A673 (cell line): ENCODE results near the gene OR52N1.

ENCODE experiments used
- CTCF ChIP-seq: fragments of 300-800, 200-600 bp; sonication (generic); conservative IDR thresholded peaks from 2 replicates; pipeline ENCODE4 v1.5.1; 2017; ENCODE audit warnings: low read depth, mild to moderate bottlenecking, antibody characterized with exemption, low read length, moderate library complexity, mixed read lengths
- EZH2 ChIP-seq: fragments of 200-600 bp; sonication (generic); IDR thresholded peaks from 2 replicates; pipeline ENCODE4 v1.6.1; 2017; ENCODE audit warnings: borderline replicate concordance, low read depth, mild to moderate bottlenecking, mixed read lengths, antibody characterized with exemption, low read length; ENCODE audit not compliant: poor library complexity, severe bottlenecking

GRCh38 chr11:5746614-5747013, 44.5 kb downstream of the OR52N1 start:
- TF ChIP-seq CTCF (no peak), EZH2 (no peak)
